GM19397 (cell line): ENCODE measurements around the gene P3H4.

Experiments used
- ATAC-seq: cut with Tn5 transposase; IDR thresholded peaks from one replicate; pipeline ENCODE4 v1.9.1; 2021; ENCODE audit warnings: mild to moderate bottlenecking, moderate library complexity; ENCODE audit not compliant: unreplicated experiment

The P3H4 gene

GRCh38 chr17:41822216-41823140 is 10.7 kb upstream of the P3H4 start:
- no peak for ATAC-seq

- no peak for ATAC-seq
Measured at GRCh38 chr17:41821776-41822175, 10.0 kb upstream of the P3H4 start.

DNA sequence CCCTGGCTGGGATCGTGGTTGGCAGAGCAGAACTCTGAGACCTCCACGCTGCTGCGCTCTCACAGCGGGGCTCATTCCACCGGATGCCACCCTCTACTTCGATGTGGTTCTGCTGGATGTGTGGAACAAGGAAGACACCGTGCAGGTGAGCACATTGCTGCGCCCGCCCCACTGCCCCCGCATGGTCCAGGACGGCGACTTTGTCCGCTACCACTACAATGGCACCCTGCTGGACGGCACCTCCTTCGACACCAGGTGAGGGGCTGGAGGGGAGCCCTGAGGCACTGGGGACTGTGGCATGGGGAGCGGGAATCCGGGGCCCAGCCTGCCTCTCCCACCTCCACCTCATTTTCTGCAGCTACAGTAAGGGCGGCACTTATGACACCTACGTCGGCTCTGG is 6.3 kb upstream of the P3H4 start:
- no peak for ATAC-seq

DNA sequence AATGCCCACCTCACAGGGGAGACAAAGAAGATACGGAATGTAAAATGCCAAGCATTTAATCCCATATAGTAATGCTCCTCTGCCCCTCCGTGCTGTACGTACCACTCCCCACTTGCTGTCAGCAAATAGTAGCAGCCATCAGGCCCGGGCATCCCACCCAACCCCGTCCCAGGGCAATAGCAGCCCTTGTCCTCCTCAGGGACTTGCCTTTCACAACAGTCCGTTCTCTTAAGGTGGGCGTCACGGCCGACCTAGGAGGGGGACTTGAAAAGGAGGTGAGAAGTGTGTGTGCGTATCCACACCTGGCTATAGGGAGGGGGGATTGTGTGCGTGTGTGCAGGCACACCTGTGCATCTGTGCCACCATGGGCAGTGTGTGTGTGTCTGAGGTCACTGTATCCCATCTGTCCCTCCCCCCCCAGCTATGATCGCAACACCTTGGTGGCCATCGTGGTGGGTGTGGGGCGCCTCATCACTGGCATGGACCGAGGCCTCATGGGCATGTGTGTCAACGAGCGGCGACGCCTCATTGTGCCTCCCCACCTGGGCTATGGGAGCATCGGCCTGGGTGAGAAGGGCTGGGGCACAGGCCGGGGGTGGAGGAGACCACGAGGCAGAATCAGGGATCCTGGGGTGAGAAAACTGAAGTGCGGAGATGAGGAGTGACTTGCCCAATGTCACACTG is 5.0 kb upstream of the P3H4 start:
- ATAC-seq, result no peak

DNA sequence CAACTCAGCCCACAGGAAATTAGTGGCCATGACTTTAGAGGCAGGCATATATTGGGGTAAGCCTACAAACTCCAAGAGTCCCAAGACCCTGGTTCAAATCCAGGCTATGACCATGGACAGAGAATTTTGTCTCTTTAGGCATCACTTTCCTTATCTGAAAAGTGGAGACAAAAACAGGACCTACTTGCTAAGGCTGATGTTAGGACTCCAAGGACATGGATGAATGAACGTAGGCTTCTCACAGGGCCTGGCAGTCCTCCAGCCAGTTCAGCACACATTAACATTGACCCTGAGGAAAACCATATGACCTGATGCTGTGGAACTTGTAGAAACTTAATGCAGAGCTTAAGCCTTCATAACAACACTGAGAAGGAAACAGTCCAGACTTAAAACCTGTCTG is 2.4 kb upstream of the P3H4 start:
- ATAC-seq, result no peak

- no peak for ATAC-seq
Measured at GRCh38 chr17:41813699-41814124, 2.0 kb upstream of the P3H4 start.

GRCh38 chr17:41813152-41813680 is 1.5 kb upstream of the P3H4 start:
- ATAC-seq, result no peak

- ATAC-seq, result no peak
Measured at GRCh38 chr17:41812381-41813151, 817 bp upstream of the P3H4 start, which contains the start of gene FKBP10. Gene FKBP10 (plus strand): TSS chr17:41813004. CDS start chr17:41813035, 31 bp downstream.

DNA sequence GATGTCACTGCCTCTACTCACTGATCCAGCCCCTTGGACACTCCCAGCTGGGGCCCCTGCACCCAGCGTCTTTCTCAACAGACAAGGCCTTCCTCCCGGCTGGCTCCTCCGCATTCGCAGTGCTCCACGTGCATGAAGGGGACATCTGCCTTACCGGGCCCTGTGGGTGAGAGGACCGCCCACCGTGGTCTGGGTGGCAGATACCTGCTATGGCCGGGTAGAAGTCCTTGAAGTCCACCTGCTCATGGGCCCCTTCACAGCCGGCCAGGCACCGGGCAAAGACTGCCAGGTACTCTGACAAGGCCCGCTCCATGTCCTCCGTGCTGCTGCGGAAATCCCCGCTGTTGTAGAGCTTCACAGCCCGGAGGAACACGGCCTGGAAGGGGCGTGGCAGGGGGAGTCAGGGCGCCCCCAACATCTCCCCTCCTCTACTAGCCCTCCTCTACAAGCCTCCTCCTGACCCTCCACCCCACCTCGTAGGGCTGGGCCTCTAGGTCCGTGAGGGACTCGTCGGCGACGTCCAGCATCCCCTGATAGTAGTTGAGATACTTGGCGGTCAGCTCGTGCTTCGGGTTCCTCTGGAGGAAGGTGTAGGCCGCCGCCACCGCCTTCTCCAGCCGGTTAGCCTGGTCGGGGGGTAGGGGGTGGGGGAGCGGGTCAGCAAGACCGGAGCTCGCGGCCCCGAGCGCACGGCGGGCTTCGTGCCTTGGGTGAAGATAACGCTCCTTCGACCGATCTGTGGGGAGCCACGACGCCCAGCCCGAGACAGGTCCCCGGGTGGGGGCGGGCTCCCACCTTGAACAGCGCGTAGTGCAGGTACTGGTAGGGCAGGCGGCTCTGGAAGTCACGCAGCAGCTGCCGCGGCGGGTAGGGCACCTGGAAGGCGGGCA is 845 bp downstream of the P3H4 start:
- no peak for ATAC-seq

DNA sequence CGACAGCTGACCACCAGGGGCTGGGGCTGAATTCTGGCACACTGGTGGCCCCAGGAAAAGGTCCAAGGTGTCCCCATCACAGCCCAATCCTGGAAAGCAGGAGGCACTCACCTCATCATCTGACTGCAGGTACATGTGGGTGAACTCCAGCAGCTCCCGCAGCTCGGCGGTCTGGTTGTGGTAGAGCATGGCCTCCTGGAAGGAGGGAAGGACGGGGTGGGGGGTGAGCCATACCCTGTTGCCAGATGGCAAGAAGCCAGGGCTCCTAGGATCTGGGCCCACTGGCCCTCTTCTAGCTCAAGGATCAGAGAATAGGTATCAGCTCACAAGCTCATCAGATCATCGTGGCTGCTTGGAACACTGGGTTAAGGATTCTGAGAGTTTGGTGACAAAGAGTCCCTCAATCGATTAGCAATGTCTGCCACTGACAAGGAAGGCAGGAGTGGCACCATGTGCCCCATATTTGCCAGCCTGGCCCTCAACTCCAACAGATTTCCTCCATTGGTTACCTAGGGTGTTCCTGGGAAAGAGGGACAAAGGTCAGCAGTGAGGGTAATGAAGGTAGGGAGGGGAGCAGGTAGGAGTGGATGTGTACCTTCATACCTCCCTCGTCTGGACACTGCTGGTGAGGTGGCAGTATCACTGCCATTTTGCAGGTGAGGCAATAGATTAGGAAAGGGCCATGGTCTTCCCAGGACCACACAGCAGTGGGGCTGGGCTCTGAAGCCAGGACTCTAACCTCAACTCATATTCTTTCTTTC is 4.9 kb downstream of the P3H4 start:
- no peak for ATAC-seq

GRCh38 chr17:41803049-41804020 is 8.4 kb downstream of the P3H4 start:
- no peak for ATAC-seq

- no peak for ATAC-seq
Measured at GRCh38 chr17:41801374-41802271, 10.1 kb downstream of the P3H4 start.

GRCh38 chr17:41800601-41801373 is 11.0 kb downstream of the P3H4 start:
- ATAC-seq, result no peak

GRCh38 chr17:41799366-41799765 is 12.4 kb downstream of the P3H4 start:
- no peak for ATAC-seq

- ATAC-seq, result no peak
Measured at GRCh38 chr17:41797377-41797776, 14.4 kb downstream of the P3H4 start.

DNA sequence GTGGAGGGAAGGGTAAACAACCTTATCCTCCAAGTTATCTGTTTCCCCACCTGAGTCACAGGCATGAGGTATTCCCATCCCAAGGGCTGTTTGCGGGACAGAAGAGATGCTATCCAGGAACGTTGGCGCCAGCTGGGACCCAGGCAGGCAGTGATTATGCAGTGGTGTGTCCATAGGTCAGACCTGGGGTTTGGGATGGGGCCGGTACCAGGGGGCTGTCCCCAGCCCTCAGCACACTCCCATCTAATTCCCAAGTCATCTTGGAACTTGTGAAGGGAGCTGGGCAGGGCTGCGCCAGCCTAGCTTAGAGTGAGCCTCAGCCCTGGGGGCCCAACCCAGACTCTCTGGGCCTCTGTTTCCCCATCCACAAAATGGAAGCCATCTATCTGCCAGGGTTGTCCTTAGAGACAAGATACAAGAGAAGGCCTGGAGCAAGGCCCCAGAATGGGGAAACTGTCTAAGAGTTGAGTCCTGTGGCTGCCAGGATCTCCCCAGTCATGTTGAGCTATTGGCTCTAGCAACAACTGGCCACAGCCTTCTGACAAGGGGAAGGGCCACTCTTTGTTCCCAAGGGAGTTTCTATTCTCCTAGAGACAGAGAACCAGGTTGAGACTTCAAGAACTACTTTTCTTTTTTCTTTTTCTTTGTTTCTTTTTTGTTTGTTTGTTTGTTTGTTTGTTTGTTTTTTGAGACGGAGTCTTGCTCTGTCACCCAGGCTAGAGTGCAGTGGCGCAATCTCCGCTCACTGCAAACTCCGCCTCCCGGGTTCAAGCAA is 15.4 kb downstream of the P3H4 start:
- ATAC-seq, result no peak
